PC-3 (cell line): Measurements from ENCODE around the gene GIMAP2. TPM values are rescaled to one million over a fixed set of nuclear protein-coding genes. Genes with fewer than 3 reads are reported as not detected.

Experiments used
- ATAC-seq: fragments of 200-7000 bp; cut with Tn5 transposase; 2 replicates; pipeline ENCODE4 v1.9.1; 2020; ENCODE audit warnings: mild to moderate bottlenecking, moderate library complexity
- BruUV-seq: library from RNA; stranded (reverse); fragments of 400-500 nt; replicated peaks from 2 replicates; lab custom pipeline; 2021; lab: Mats Ljungman, UMichigan
- CTCF ChIA-PET: fragments of 300-600 bp; sonication (Branson Sonifier 250); formaldehyde crosslinking; loops from one replicate; lab custom pipeline; 2022; ENCODE audit warnings: antibody characterized with exemption; lab: Charles Lee
- POLR2A ChIA-PET: fragments of 300-600 bp; sonication (Branson Sonifier 250); formaldehyde crosslinking; loops from one replicate; lab custom pipeline; 2022; ENCODE audit warnings: antibody characterized with exemption; ENCODE audit not compliant: unreplicated experiment; lab: Charles Lee
- DNase-seq: peaks from one replicate; pipeline ENCODE4 v3.0.0-alpha.2; 2015
- H2AFZ ChIP-seq: fragments of 300-600 bp; sonication (generic); 2 replicates; pipeline ENCODE4 v1.6.0; 2016; ENCODE audit warnings: antibody characterized with exemption, low read length
- H3F3A ChIP-seq: fragments of 300-600 bp; sonication (generic); one replicate; pipeline ENCODE4 v1.6.0; 2017; ENCODE audit warnings: antibody characterized with exemption, low read length, control low read depth, mild to moderate bottlenecking; ENCODE audit not compliant: unreplicated experiment
- H3K27ac ChIP-seq: fragments of 300-600 bp; sonication (generic); 2 replicates; pipeline ENCODE4 v1.5.1; 2016; ENCODE audit warnings: mild to moderate bottlenecking, low read length
- H3K27me3 ChIP-seq: fragments of 300-600 bp; sonication (generic); 2 replicates; pipeline ENCODE4 v1.6.1; 2016; ENCODE audit warnings: low read length, mixed read lengths
- H3K36me3 ChIP-seq: fragments of 300-600 bp; sonication (generic); 2 replicates; pipeline ENCODE4 v1.6.1; 2016; ENCODE audit warnings: low read depth, mixed run types, low read length, mixed read lengths
- H3K4me1 ChIP-seq: fragments of 300-600 bp; sonication (generic); 2 replicates; pipeline ENCODE4 v1.5.1; 2016; ENCODE audit warnings: low read length; ENCODE audit not compliant: insufficient read depth
- H3K4me2 ChIP-seq: fragments of 300-600 bp; sonication (generic); 2 replicates; pipeline ENCODE4 v1.6.0; 2016; ENCODE audit warnings: low read length
- H3K4me3 ChIP-seq: fragments of 300-600 bp; sonication (generic); 2 replicates; pipeline ENCODE4 v1.5.1; 2016; ENCODE audit warnings: mild to moderate bottlenecking, low read length, mixed read lengths
- H3K79me2 ChIP-seq: fragments of 300-600 bp; sonication (generic); 2 replicates; pipeline ENCODE4 v1.6.1; 2017; ENCODE audit warnings: low read length, mixed read lengths
- H3K9ac ChIP-seq: fragments of 300-600 bp; sonication (generic); 2 replicates; pipeline ENCODE4 v1.6.0; 2016; ENCODE audit warnings: mild to moderate bottlenecking, low read length
- H3K9me2 ChIP-seq: fragments of 300-600 bp; sonication (generic); replicated peaks from 2 replicates; pipeline ENCODE4 v1.6.1; 2016; ENCODE audit warnings: mixed run types, low read length, mixed read lengths
- H3K9me3 ChIP-seq: fragments of 300-600 bp; sonication (generic); 2 replicates; pipeline ENCODE4 v1.6.1; 2016; ENCODE audit warnings: low read length, mixed read lengths
- H4K20me1 ChIP-seq: fragments of 300-600 bp; sonication (generic); 2 replicates; pipeline ENCODE4 v1.6.1; 2016; ENCODE audit warnings: low read length, mixed read lengths
- CTCF ChIP-seq: fragments of 300-600 bp; sonication (generic); conservative IDR thresholded peaks from 2 replicates; pipeline ENCODE4 v1.5.1; 2017; ENCODE audit warnings: antibody characterized with exemption, low read depth, mild to moderate bottlenecking, low read length
- EZH2 ChIP-seq: fragments of 300-600 bp; sonication (generic); IDR thresholded peaks from one replicate; pipeline ENCODE4 v1.6.1; 2017; ENCODE audit warnings: antibody characterized with exemption, mild to moderate bottlenecking, low read length; ENCODE audit not compliant: unreplicated experiment
- EZH2phosphoT487 ChIP-seq: fragments of 300-600 bp; sonication (generic); IDR thresholded peaks from 2 replicates; pipeline ENCODE4 v1.6.1; 2018; ENCODE audit warnings: mild to moderate bottlenecking, antibody characterized with exemption, low read length, borderline replicate concordance
- intact Hi-C: fragments of 100-400 bp; cut with micrococcal nuclease; formaldehyde crosslinking; loops from 2 replicates; pipeline ENCODE4 v1.9.0; 2023
- total RNA-seq: library from RNA; depleted of rRNA; stranded (reverse); fragments of >200 nt; gene quantifications from 2 replicates; pipeline ENCODE4 v1.2.3, GENCODE V29; 2014

Gene GIMAP2
- total RNA-seq, 1 experiment from 2014 or later = not detected

GRCh38 chr7:150716368-150716767, 30.9 kb downstream of the GIMAP2 start, which contains the start of gene GIMAP1:
Gene GIMAP1 (plus strand): TSS chr7:150716613. CDS start chr7:150719048, 2,435 bp downstream.
- Histone ChIP-seq H3K79me2 (no peaks in the 10 kb centered on the region), H3F3A (no peaks in the 10 kb centered on the region), H3K4me2 (no peak within 1 kb of the TSS), H3K9me3 (no peaks in the 10 kb centered on the region), H3K4me1 (no peaks in the 10 kb centered on the region), H3K4me3 (no peak within 1 kb of the TSS), H3K36me3 (no peaks in the 10 kb centered on the region), H4K20me1 (no peaks in the 10 kb centered on the region), H3K9ac (no peak within 1 kb of the TSS), H3K27ac (no peak within 1 kb of the TSS), H2AFZ (no peak within 1 kb of the TSS), H3K9me2 (no peaks in the 10 kb centered on the region), H3K27me3 (peaks cover 64% of the 10 kb centered on the region)
- no peak for ATAC-seq
- BruUV-seq = no TSS peak
- ChIA-PET CTCF (no interaction called here), POLR2A (no interaction called here)
- intact Hi-C loops = no loop called here
- no peak for DNase-seq
- TF ChIP-seq EZH2 (no peak), CTCF (no peak), EZH2phosphoT487 (no peak)

GRCh38 chr7:150716939-150717338, 31.4 kb downstream of the GIMAP2 start:
- no peaks in the 10 kb centered on the region for H3K79me2 ChIP-seq
- H3K4me3 ChIP-seq = no peak overlapping the region
- ChIA-PET CTCF (no interaction called here), POLR2A (no interaction called here)
- no peaks in the 10 kb centered on the region for H4K20me1 ChIP-seq
- H3K4me1 ChIP-seq = no peaks in the 10 kb centered on the region
- no peaks in the 10 kb centered on the region for H3K9me3 ChIP-seq
- H3F3A ChIP-seq = no peaks in the 10 kb centered on the region
- H2AFZ ChIP-seq = no peak overlapping the region
- no peak overlapping the region for H3K27ac ChIP-seq
- DNase-seq (no peak), ATAC-seq (no peak)
- no peaks in the 10 kb centered on the region for H3K36me3 ChIP-seq
- TF ChIP-seq EZH2 (no peak), CTCF (no peak), EZH2phosphoT487 (no peak)
- H3K27me3 ChIP-seq = peaks cover 66% of the 10 kb centered on the region
- no peak overlapping the region for H3K9ac ChIP-seq
- no peak overlapping the region for H3K4me2 ChIP-seq
- intact Hi-C loops = no loop called here
- H3K9me2 ChIP-seq = no peaks in the 10 kb centered on the region
- no TSS peak for BruUV-seq

- POLR2A ChIA-PET = no interaction called here
- no peaks in the 10 kb centered on the region for H3K4me1 ChIP-seq
- H3K9me2 ChIP-seq = no peaks in the 10 kb centered on the region
- no peaks in the 10 kb centered on the region for H4K20me1 ChIP-seq
- TF ChIP-seq EZH2phosphoT487 (no peak), EZH2 (no peak), CTCF (no peak)
- DNase-seq = no peak
- H3K4me2 ChIP-seq = no peak overlapping the region
- no peak overlapping the region for H3K27ac ChIP-seq
- no peak for ATAC-seq
- H2AFZ ChIP-seq = no peak overlapping the region
- BruUV-seq = no TSS peak
- intact Hi-C loops = no loop called here
- peaks cover 73% of the 10 kb centered on the region for H3K27me3 ChIP-seq
- no peak overlapping the region for H3K9ac ChIP-seq
- no peaks in the 10 kb centered on the region for H3K36me3 ChIP-seq
- no peaks in the 10 kb centered on the region for H3K79me2 ChIP-seq
- H3K4me3 ChIP-seq = no peak overlapping the region
- H3K9me3 ChIP-seq = no peaks in the 10 kb centered on the region
- CTCF ChIA-PET = no interaction called here
- no peaks in the 10 kb centered on the region for H3F3A ChIP-seq
These were observed 32.4 kb downstream of the GIMAP2 start for GRCh38 chr7:150717814-150718420.
